OCI-LY3 (cell line): Measurements from ENCODE around the gene ERBB2.

Experiments
- EZH2phosphoT487 ChIP-seq: fragments of 200-600 bp; shearing (Covaris generic); IDR thresholded peaks from 2 replicates; pipeline ENCODE4 v1.6.1; 2018; ENCODE audit warnings: antibody characterized with exemption, mixed run types, low read depth
- TF ChIP-seq, protein P1 (sequence below): fragments of 200-600, 300-600 bp; sonication (generic); IDR thresholded peaks from 2 replicates; pipeline ENCODE4 v1.5.1; 2014; ENCODE audit warnings: antibody characterized with exemption, low read length, low read depth

DNA sequence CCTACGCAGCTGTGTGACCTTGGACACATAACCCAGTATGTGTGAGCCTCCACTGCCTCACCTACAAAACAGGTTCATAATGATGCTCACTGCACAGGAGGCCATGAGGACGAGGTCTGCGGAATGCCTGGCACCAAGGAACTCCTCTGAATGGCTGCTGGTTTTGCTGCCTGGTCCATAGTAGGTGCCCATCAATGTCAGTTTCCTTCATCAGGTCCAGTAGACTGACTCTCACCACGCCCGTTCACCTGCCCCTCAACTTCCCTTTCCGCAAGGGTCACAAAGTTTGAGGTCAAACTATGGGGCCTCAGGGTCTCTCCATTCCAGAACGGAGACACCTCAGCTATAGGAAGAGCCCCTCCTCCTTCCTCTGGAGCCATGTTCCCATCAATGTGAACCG, 22.8 kb upstream of the ERBB2 start:
- TF ChIP-seq, protein P1, sequence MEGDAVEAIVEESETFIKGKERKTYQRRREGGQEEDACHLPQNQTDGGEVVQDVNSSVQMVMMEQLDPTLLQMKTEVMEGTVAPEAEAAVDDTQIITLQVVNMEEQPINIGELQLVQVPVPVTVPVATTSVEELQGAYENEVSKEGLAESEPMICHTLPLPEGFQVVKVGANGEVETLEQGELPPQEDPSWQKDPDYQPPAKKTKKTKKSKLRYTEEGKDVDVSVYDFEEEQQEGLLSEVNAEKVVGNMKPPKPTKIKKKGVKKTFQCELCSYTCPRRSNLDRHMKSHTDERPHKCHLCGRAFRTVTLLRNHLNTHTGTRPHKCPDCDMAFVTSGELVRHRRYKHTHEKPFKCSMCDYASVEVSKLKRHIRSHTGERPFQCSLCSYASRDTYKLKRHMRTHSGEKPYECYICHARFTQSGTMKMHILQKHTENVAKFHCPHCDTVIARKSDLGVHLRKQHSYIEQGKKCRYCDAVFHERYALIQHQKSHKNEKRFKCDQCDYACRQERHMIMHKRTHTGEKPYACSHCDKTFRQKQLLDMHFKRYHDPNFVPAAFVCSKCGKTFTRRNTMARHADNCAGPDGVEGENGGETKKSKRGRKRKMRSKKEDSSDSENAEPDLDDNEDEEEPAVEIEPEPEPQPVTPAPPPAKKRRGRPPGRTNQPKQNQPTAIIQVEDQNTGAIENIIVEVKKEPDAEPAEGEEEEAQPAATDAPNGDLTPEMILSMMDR: no peak
- no peak for TF ChIP-seq EZH2phosphoT487
